Choroid plexus epithelial cell (primary cell): ENCODE measurements around the gene NOP16.
"Not testable (repeated sequence)": the region's sequence is repeated elsewhere in the genome, so short reads cannot be mapped to it uniquely, and the experiment has no call there.

Experiments
- DNase-seq: peaks from one replicate; pipeline ENCODE4 v3.0.0-alpha.2; 2010; ENCODE audit warnings: low read depth
- H3K4me3 ChIP-seq: 2 replicates; pipeline ENCODE4 v1.5.1; 2011; ENCODE audit warnings: low read depth, mild to moderate bottlenecking, control low read depth, low read length, moderate library complexity
- TF ChIP-seq, protein P1 (sequence below): conservative IDR thresholded peaks from 2 replicates; pipeline ENCODE4 v1.5.1; 2011; ENCODE audit warnings: low read depth, mild to moderate bottlenecking, control low read depth, inconsistent platforms, low read length, moderate library complexity

The NOP16 gene

DNA sequence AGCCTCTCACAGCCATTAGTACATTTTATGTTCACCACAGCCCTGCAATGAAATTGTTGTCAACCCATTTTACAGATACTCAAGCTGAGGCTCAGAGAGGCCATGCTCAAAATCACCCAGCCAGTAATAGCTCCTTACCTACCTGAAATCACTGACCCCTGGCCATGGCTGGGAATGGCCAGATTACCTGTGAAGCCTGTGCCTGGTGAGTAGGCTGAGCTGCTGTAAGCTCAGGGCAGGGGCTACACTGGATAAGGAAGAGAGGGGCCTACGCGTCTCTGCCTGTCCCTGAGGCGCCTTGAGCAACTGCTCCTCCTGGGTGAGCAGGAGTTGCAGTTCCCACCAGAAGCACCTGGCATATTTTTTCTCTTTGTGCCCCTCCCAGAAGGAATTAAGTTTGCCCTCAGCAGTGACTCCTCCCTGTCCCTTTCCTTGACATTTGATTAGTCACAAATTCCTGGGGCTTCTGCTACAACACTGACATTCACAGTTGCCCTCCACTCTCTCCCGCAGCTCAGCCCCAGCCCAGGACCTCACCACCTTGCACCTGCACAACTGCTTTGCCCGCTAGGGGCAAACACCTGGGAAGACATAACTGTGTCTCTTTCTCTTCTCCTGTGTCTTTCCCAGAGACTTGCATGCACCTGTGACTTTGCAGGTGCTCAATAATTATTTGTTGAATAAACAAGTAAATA is 22.2 kb upstream of the NOP16 start:
- no peak for DNase-seq
- TF ChIP-seq, protein P1, sequence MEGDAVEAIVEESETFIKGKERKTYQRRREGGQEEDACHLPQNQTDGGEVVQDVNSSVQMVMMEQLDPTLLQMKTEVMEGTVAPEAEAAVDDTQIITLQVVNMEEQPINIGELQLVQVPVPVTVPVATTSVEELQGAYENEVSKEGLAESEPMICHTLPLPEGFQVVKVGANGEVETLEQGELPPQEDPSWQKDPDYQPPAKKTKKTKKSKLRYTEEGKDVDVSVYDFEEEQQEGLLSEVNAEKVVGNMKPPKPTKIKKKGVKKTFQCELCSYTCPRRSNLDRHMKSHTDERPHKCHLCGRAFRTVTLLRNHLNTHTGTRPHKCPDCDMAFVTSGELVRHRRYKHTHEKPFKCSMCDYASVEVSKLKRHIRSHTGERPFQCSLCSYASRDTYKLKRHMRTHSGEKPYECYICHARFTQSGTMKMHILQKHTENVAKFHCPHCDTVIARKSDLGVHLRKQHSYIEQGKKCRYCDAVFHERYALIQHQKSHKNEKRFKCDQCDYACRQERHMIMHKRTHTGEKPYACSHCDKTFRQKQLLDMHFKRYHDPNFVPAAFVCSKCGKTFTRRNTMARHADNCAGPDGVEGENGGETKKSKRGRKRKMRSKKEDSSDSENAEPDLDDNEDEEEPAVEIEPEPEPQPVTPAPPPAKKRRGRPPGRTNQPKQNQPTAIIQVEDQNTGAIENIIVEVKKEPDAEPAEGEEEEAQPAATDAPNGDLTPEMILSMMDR: no peak
- no peak overlapping the region for H3K4me3 ChIP-seq

DNA sequence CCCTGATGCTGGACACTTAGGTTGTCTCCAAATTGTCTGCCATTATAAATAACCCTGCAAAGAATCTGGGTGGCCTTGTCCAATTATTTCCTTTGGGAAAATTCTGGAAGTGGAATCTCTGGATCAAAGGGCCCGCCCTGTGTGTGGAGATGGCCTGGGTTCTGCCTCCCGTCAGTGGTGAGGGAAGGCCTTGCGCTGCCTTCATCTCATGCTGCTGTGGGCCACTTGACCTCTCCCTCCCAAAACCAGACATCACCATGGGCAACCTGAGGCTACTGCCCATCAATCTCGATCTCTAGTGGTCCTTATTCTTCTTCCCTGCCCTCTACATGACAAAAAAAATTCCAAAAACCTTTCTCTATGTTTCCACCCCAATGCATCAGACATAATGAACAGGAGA is 21.4 kb upstream of the NOP16 start:
- H3K4me3 ChIP-seq: no peak overlapping the region
- TF ChIP-seq, protein P1: no peak
- DNase-seq: no peak

DNA sequence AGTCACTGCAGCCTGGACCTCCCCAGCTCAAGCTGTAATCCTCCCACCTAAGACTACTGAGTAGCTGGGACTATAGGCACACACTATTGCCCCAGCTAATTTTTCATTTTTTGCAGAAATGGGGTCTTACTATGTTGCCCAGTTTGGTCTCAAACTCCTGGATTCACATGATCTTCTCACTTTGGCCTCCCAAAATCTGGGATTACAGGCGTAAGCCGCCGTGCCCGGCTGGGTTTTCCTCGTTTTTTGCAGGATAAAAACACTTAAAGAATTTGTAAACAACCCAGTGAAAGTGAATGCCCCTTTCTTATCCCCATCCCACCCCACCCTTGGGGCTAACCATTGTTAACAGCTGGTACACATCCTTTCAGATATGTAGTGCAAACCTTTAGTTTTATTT is 20.2 kb upstream of the NOP16 start:
- no peak for DNase-seq
- H3K4me3 ChIP-seq: no peak overlapping the region
- TF ChIP-seq, protein P1: no peak

DNA sequence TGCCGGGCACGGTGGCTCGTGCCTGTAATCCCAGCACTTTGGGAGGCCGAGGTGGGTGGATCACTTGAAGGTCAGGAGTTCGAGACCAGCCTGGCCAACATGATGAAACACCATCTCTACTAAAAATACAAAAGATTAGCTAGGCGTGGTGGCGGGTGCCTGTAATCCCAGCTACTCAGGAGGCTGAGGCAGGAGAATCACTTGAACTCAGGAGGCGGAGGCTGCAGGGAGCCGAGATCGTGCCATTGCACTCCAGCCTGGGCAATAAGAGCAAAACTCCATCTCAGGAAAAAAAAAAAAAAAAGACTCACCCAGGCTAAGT is 19.8 kb upstream of the NOP16 start:
- DNase-seq, H3K4me3 ChIP-seq: not testable (repeated sequence)

DNA sequence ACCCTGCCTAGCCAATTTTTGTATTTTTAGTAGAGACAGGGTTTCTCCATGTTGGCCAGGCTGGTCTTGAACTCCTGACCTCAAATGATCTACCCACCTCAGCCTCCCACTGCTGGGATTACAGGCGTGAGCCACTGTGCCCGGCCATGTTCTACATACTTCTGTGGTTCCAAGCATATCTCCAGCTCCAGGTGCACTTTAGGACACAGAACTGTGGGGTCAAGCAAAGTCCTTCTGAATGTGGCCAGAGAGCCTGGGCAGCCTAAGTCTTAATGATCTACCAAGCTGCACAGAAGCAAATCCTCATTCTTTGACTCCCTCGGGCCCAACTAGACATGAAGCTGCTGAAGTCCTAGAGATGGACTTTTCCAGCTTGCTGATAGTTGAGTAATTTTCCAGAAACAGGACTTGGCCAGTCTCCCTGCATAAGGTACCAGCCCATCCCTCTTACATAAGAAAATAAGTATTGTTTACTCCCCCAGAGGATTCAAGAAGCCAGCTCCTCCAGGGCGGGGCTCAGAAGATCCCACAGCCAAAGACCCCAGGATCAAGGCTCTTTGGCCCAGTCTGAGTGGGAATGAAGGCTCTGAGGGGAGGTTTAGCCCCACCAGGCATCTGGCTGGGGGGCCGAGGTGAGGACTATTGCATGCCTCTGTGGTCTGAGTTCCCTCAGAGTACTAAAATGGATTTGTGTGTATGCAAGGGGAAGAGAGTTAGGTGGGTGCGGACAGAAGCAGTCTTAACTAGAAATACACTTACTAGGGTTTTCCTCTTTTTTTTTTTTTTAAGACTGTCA is 19.3 kb upstream of the NOP16 start:
- TF ChIP-seq, protein P1: no peak

DNA sequence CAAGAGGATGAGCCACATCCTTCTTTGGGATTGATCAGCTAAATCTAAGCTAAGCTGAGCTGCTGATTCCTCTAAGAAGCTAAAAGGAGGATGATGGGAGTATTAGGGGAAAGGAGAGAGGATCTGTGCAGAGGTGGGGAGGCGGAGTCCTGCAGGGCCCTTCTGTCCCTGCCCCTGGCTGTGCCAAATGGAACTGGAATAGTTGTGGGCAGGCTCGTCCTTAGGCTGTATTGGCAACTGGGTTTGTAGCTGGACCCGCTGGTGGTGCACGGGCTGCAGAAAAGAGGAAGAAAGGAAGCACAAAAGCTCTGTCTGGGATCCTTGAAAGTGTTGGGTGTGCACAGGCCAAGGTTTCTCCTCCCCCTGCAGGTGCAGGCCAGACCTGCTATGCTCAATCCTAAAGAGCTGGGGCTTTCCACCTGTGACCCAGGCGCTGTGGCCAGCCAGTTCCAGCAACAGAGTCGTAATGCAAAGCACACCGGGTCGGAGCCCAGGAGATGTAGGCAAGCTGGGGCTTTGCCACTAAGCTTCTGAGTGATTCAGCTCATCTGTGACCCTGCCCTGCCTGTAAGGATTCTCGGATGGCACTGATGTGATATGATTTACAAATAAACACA is 18.1 kb upstream of the NOP16 start:
- no peak for DNase-seq
- no peak overlapping the region for H3K4me3 ChIP-seq
- TF ChIP-seq, protein P1: no peak

More for the DNA sequence above, 19.3 kb upstream of the NOP16 start:
- no peak for DNase-seq
- no peak overlapping the region for H3K4me3 ChIP-seq

DNA sequence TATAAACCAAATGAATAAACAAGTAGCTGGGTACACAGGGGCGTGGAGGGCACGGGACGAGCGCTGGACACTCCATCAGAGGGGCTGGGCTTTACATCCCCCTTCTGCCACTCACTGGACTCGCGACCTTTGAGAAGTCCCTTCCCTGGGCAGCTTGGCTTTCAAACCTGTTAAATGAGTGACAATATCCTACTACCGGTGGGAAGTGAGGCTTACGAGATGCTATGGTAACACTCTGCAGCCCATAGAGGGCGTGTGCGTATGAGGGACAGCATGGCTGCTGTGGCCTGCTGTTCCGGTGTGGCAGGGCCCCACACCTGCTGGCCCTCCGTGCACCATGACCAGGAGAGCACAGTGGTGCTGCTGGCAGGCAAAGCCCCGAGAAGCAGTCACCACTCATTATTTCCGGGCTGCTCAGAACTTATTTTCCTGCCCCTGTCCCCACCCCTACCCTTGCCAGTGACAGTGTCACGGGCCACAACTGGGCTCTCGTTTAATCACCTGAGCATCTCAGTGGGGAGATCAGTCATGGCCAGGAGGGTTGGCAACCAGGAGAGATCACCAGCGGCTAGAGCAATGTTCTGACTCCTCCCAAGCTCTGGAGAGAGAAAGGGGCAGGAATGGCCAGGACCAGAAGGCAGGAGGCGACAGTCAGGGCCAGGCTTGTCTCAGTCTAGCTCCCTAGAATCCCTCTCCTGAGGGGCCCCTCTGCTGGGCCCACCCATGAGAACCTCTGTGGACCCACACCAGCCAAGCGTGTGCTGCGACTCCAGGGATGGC is 17.4 kb upstream of the NOP16 start:
- DNase-seq: no peak
- TF ChIP-seq, protein P1: peak; percentile 19

More for the DNA sequence above, 17.4 kb upstream of the NOP16 start:
- no peak overlapping the region for H3K4me3 ChIP-seq
